Activated CD8-positive, alpha-beta memory T cell treated with anti-CD3 and anti-CD28 coated beads, Interleukin-2, amount 50 U/mL, for 4 hours (primary cell): ENCODE results near the gene HSD17B11.
"Not testable (repeated sequence)": the region's sequence is repeated elsewhere in the genome, so short reads cannot be mapped to it uniquely, and the experiment has no call there.

Experiments used
- DNase-seq: peaks from one replicate; pipeline ENCODE4 v3.0.0-alpha.2; 2020

HSD17B11 gene

GRCh38 chr4:87304745-87305432 is 86.1 kb downstream of the HSD17B11 start:
- DNase-seq = no peak

- no peak for DNase-seq
Measured at GRCh38 chr4:87299898-87300297, 91.1 kb downstream of the HSD17B11 start.

- no peak for DNase-seq
Measured at GRCh38 chr4:87298362-87298761, 92.6 kb downstream of the HSD17B11 start.

- not testable (repeated sequence) for DNase-seq
Measured at GRCh38 chr4:87294911-87295310, 96.1 kb downstream of the HSD17B11 start.

- DNase-seq = not testable (repeated sequence)
Measured at GRCh38 chr4:87293889-87294288, 97.1 kb downstream of the HSD17B11 start.

GRCh38 chr4:87286970-87287369 is 104.0 kb downstream of the HSD17B11 start:
- no peak for DNase-seq
